ENCODE data around the gene LRRN4CL.

GRCh38 chr11:62712861-62713260, 23.5 kb upstream of the LRRN4CL start:
- no peak for TF ChIP-seq CTCF (IDR thresholded peaks at IDR 0.05; ENCODE audit: low read length)
- no peak for TF ChIP-seq EZH2 (IDR thresholded peaks at IDR 0.05; ENCODE audit: borderline replicate concordance, low read length)
